Measurements from ENCODE around the gene CASP9.

CASP9 gene

DNA sequence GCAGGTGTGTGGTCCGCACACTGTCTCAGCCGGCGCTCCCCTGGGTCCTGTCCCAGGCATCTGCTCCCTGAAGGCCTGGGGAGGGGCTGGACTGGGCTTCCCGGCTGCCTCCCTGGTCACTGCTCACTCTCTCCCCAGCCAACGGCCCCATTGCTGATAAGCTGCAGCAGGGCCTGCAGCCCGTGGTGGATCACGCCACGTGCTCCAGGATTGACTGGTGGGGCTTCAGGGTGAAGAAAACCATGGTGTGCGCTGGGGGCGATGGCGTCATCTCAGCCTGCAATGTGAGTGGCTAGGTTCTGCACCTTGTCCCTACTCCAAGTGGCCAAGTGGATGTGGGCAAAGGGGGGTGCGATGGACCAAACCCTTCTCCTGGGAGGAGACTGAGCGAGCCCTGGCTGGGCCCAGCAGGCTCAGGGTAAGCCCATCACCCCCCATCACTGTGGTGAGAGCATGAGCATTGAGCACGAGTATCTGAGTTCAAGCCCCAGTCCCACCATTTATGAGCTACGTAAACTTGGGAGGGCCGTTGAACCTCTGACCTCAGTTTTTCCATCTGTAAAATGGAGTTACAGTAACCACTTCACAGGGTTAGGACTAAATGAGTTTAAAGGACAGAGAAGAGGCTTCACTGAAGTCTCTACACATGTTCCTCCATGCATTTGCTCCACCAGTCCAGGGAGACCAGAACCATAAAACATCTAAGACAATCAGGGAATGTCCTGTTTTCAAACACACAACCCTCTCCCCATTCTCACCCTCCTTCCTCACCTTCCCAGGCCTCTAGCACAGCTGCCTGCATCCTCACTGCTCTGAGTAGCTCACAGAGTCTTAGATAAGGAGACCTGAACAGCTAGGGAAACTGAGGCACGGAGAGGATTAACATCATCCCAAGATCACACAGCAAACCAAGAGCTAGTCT, 79.3 kb downstream of the CASP9 start:
- no peak for DNase-seq

DNA sequence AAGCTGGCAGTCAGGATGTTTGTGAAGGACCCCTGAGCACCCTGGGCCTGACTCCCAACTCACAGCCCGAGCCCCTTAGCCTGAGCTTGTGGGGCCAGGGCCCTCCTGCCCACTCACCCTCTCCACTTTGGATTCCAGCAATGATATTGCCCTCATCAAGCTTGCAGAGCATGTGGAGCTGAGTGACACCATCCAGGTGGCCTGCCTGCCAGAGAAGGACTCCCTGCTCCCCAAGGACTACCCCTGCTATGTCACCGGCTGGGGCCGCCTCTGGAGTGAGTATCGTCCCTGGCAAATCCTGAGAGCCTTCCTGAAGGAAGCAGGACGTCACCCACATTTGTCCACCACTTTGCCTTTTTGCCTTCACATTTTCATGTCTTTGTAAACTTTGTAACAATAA, 80.7 kb downstream of the CASP9 start:
- DNase-seq = no peak

DNA sequence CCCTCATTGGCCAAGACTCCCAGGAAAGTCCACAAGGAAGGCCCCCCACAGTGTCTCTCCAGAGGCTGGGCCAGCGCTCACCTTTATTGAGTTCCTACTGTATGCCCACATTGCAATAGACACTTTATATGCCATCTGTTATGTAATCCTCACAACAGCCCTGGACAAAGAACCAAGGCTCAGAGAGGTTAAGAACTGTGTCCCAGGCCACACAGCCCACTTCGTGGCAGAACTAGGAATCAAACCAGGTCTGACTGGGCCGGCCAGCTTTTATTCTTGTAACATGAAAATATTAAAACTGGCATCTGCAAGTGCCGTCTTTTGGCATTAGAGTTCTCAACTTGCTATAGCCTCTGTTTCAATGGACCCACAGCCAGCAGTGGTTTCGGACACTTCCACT, 81.3 kb downstream of the CASP9 start:
- no peak for DNase-seq

DNA sequence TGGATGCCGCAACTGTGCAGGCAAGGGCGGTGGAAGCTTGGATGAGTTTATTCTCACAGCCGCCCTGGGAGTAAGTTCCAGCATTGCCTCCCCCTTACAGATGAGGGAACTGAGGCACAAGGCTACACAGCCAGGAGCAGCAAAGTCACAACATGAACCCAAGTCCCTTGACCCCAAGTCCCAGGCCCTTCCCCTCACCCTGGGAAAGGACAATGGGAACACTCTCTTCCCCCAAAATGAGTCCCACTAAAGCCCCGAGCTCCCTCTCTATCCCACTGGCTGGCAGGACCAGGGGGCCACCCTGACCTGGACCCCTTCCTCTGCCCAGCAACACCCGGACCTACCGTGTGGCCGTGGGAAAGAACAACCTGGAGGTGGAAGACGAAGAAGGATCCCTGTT, 81.9 kb downstream of the CASP9 start:
- no peak for DNase-seq
